ENCODE results near the gene TENM4. TPM values are rescaled to one million over a fixed set of nuclear protein-coding genes. Genes with fewer than 3 reads are reported as not detected.

Gene TENM4
- total and polyA plus RNA-seq, 2 of the 8 experiments (the other 6 are each of a cell fraction or from before 2014, with no cell fraction given) = 3.5 to 7.2 TPM

DNA sequence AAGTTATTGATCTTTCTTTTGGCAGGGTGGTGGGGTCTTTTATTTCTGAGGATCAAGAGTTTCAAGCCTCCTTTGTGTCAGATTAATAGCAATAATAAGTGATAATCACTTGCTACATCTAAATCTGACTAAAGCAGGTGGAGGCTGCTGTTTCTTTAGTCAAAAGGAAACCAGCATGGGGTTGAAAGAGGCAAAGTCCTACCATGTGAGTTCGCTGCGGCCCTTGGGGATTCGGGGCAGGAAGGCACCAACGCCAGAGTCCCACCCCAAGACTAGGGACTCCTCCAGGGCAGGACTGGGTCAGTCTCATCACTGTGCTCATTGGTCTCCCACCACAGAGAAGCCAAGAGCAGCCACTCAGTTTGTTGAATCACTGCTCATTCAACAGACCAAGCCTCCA is 73.0 kb downstream of the TENM4 start:
- Histone ChIP-seq H4K5ac (ENCODE audit: insufficient read length, low read depth, low read length) (no peak overlapping the region), H4K91ac (replicated peaks; ENCODE audit: insufficient read length, low read length) (no peak overlapping the region), H2BK5ac (ENCODE audit: low read depth, low read length) (no peak overlapping the region), H4K20me1 (replicated peaks in 1 of 2; ENCODE audit: control insufficient read depth in 1 of 2, insufficient read depth in 2 of 2, low read length in 2 of 2) (no peaks in the 10 kb centered on the region), H3K79me1 (ENCODE audit: low read depth, low read length) (no peaks in the 10 kb centered on the region), H2AFZ (ENCODE audit: low read length) (no peak overlapping the region), H3K9me3 (ENCODE audit: insufficient read depth in 2 of 2, low read depth in 1 of 2, low read length in 1 of 2) (no peaks in the 10 kb centered on the region), H4K8ac (ENCODE audit: extremely low read depth, insufficient read depth, low read length) (no peak overlapping the region), H3K23me2 (ENCODE audit: low read depth, low read length) (no peaks in the 10 kb centered on the region), H2BK15ac (ENCODE audit: low read length) (no peak overlapping the region), H3K27me3 (replicated peaks in 1 of 4; ENCODE audit: control insufficient read depth in 3 of 4, extremely low read depth in 1 of 4, insufficient read depth in 3 of 4, low read length in 3 of 4) (no peaks in the 10 kb centered on the region), H3K56ac (replicated peaks; ENCODE audit: insufficient read length, low read depth, low read length) (no peak overlapping the region), H3K4me2 (ENCODE audit: insufficient read depth in 1 of 2, low read depth in 2 of 2, low read length in 2 of 2) (no peak overlapping the region), H3K4ac (replicated peaks; ENCODE audit: insufficient read length, low read depth, low read length) (no peak overlapping the region), H3K23ac (ENCODE audit: insufficient read length) (no peak overlapping the region), H3K4me1 (replicated peaks in 1 of 4; ENCODE audit: control insufficient read depth in 3 of 4, insufficient read depth in 4 of 4, low read length in 3 of 4) (peaks cover 0 to 3% (median 0%) of the 10 kb centered on the region in 4 experiments; a peak in 2 of 7 replicates), H3K27ac (ENCODE audit: low read depth, low read length) (no peak overlapping the region), H2AK5ac (ENCODE audit: low read depth, low read length) (no peak overlapping the region), H2BK20ac (ENCODE audit: low read length) (no peak overlapping the region), H3K18ac (ENCODE audit: extremely low read depth, low read length) (no peak overlapping the region), H2BK12ac (ENCODE audit: low read depth, low read length) (no peak overlapping the region), H3K79me2 (ENCODE audit: control insufficient read depth in 1 of 2, insufficient read depth in 2 of 2, low read length in 2 of 2) (no peaks in the 10 kb centered on the region), H3K9ac (replicated peaks in 1 of 4; ENCODE audit: extremely low read depth in 1 of 4, low read depth in 3 of 4, low read length in 3 of 4) (no peak overlapping the region), H2BK120ac (replicated peaks; ENCODE audit: low read depth, low read length) (no peak overlapping the region), H3K4me3 (ENCODE audit: extremely low read depth in 1 of 4, insufficient read depth in 2 of 4, low read depth in 3 of 4, low read length in 4 of 4) (no peak overlapping the region), H3K14ac (ENCODE audit: insufficient read length) (no peak overlapping the region), H3K36me3 (ENCODE audit: control insufficient read depth in 2 of 4, insufficient read depth in 4 of 4, low read length in 3 of 4) (no peaks in the 10 kb centered on the region)
- FAIRE-seq = no peak
- no peak for DNase-seq (ENCODE audit: low read depth in 1 of 2, low spot score in 2 of 2)
- ChIA-PET CTCF (ENCODE audit: partially characterized antibody) (interaction anchor here (0.9 to 1.0 kb wide), 4 partner anchors 30 to 653 kb away, joined by 3 to 4 read pairs (median 3); no protein-coding TSS in a partner anchor), POLR2A (ENCODE audit: partially characterized antibody) (no interaction called here)
- no peak for TF ChIP-seq CEBPB (IDR thresholded peaks at IDR 0.05; ENCODE audit: low read depth, low read length)
- no peak for TF ChIP-seq ZNF274 (IDR thresholded peaks at IDR 0.05; ENCODE audit: borderline replicate concordance, extremely low read depth, low read length)
- TF ChIP-seq POLR2A (IDR thresholded peaks at IDR 0.05; ENCODE audit: control extremely low read depth in 1 of 2, low read depth in 2 of 2, low read length in 2 of 2) = no peak
- TF ChIP-seq BACH1 (IDR thresholded peaks at IDR 0.05; ENCODE audit: low read length) = no peak
- no peak for TF ChIP-seq SRF (IDR thresholded peaks at IDR 0.05; ENCODE audit: low read depth, low read length)
- no peak for TF ChIP-seq CTBP2 (IDR thresholded peaks at IDR 0.05; ENCODE audit: borderline replicate concordance, insufficient read depth, insufficient read length, low read length)
- TF ChIP-seq RAD21 (IDR thresholded peaks at IDR 0.05 in 1 of 2, conservative IDR thresholded peaks at IDR 0.05 in 1 of 2; ENCODE audit: low read depth in 2 of 2, low read length in 2 of 2) = no peak
- no peak for TF ChIP-seq RXRA (IDR thresholded peaks at IDR 0.05; ENCODE audit: insufficient read depth, low read depth, low read length)
- WGBS, 2 experiments (ENCODE audit: extremely low coverage in 1 of 2, insufficient coverage in 1 of 2, insufficient read length in 1 of 2, insufficient replicate concordance in 2 of 2, low coverage in 1 of 2, low lambda C conversion rate in 2 of 2, missing lambda C conversion rate in 1 of 2) = 85% methylated on average over 4 of the region's 4 CpGs; no CpG with 5 or more reads in 1 of the 2 experiments
